ENCODE data around the gene BATF2.
"Not testable (repeated sequence)": the region's sequence is repeated elsewhere in the genome, so short reads cannot be mapped to it uniquely, and the experiment has no call there.

The BATF2 gene

GRCh38 chr11:65040520-65040846, 43.7 kb upstream of the BATF2 start:
- peak overlapping the region; percentile 62 for H3K4me3 ChIP-seq (ENCODE audit: low read length)
- no peak for TF ChIP-seq CTCF (conservative IDR thresholded peaks at IDR 0.05; ENCODE audit: low read depth, low read length)
- no peak for DNase-seq (ENCODE audit: low read depth)

- DNase-seq (ENCODE audit: low read depth): no peak
- no peak overlapping the region for H3K4me3 ChIP-seq (ENCODE audit: low read length)
- TF ChIP-seq CTCF (conservative IDR thresholded peaks at IDR 0.05; ENCODE audit: low read depth, low read length): no peak
Observed at GRCh38 chr11:65036931-65037330, 40.2 kb upstream of the BATF2 start.

GRCh38 chr11:65035579-65035978, 38.8 kb upstream of the BATF2 start:
- no peak overlapping the region for H3K4me3 ChIP-seq (ENCODE audit: low read length)
- no peak for TF ChIP-seq CTCF (conservative IDR thresholded peaks at IDR 0.05; ENCODE audit: low read depth, low read length)
- no peak for DNase-seq (ENCODE audit: low read depth)

GRCh38 chr11:65034423-65034822, 37.7 kb upstream of the BATF2 start:
- no peak for TF ChIP-seq CTCF (conservative IDR thresholded peaks at IDR 0.05; ENCODE audit: low read depth, low read length)
- H3K4me3 ChIP-seq (ENCODE audit: low read length): no peak overlapping the region
- no peak for DNase-seq (ENCODE audit: low read depth)

- no peak for TF ChIP-seq CTCF (conservative IDR thresholded peaks at IDR 0.05; ENCODE audit: low read depth, low read length)
- H3K4me3 ChIP-seq (ENCODE audit: low read length): no peak overlapping the region
- no peak for DNase-seq (ENCODE audit: low read depth)
Observed at GRCh38 chr11:65032216-65032615, 35.4 kb upstream of the BATF2 start.

GRCh38 chr11:65027213-65028067, 30.7 kb upstream of the BATF2 start, which contains the start of gene SNX15:
TSS of gene SNX15 (plus strand) at chr11:65027439. CDS start at chr11:65027538, 99 bp downstream.
- DNase-seq (ENCODE audit: low read depth): peak; percentile 89
- TF ChIP-seq CTCF (conservative IDR thresholded peaks at IDR 0.05; ENCODE audit: low read depth, low read length): peak; percentile 73
- peak within 1 kb of the TSS; percentile 62 for H3K4me3 ChIP-seq (ENCODE audit: low read length)

- H3K4me3 ChIP-seq (ENCODE audit: low read length): peak overlapping the region; percentile 62
- no peak for DNase-seq (ENCODE audit: low read depth)
- TF ChIP-seq CTCF (conservative IDR thresholded peaks at IDR 0.05; ENCODE audit: low read depth, low read length): no peak
Observed at GRCh38 chr11:65026810-65027209, 30.0 kb upstream of the BATF2 start.

GRCh38 chr11:65023502-65023901, 26.7 kb upstream of the BATF2 start:
- DNase-seq (ENCODE audit: low read depth); H3K4me3 ChIP-seq (ENCODE audit: low read length): not testable (repeated sequence)

All from retinal pigment epithelial cell (primary cell).